A549 (cell line): Measurements from ENCODE around the gene USP32. TPM values are rescaled to one million over a fixed set of nuclear protein-coding genes. Genes with fewer than 3 reads are reported as not detected.

Experiments
- ATAC-seq, 2 experiments: fragments of 200-7000 bp in 1 of 2; fragments of >200 bp in 1 of 2; cut with Nextera tagmentation in 1 of 2; cut with Tn5 transposase in 1 of 2; 3 replicates each; pipeline versions ENCODE4 v1.8.0 to v1.9.1; 2018 to 2020; ENCODE audit warnings: mild to moderate bottlenecking in 1 of 2, moderate library complexity in 1 of 2
- CTCF ChIA-PET: fragments of 300-600 bp; sonication (Branson Sonifier 250); formaldehyde crosslinking; extraction: SDS; loops from one replicate; lab custom pipeline; 2021; ENCODE audit warnings: antibody characterized with exemption, inconsistent platforms; lab: Yijun Ruan, JAX
- POLR2A ChIA-PET: fragments of 350-600 bp; formaldehyde crosslinking; extraction: SDS; loops from one replicate; lab custom pipeline; 2021; ENCODE audit warnings: antibody characterized with exemption, inconsistent platforms; lab: Yijun Ruan, JAX
- DNase-seq, 2 experiments: peaks; one replicate each; pipeline versions ENCODE4 v3.0.0 to v3.0.0-alpha.2; 2011 to 2016; ENCODE audit warnings: low read depth in 1 of 2, low spot score in 1 of 2
- FAIRE-seq: peaks from 2 replicates; lab custom pipeline; 2011; peaks lifted over from hg19 to GRCh38; lab: Jason Lieb, UNC
- H3K27ac ChIP-seq, 2 experiments: fragments of >200 bp; sonication (Bioruptor Twin); formaldehyde crosslinking; 3 replicates each; pipeline ENCODE4 v1.5.1; 2016 to 2017
- H3K4me1 ChIP-seq: fragments of >200 bp; sonication (Bioruptor Twin); formaldehyde crosslinking; 3 replicates; pipeline ENCODE4 v1.6.1; 2016
- H3K4me2 ChIP-seq: fragments of >200 bp; sonication (Bioruptor Twin); formaldehyde crosslinking; 3 replicates; pipeline ENCODE4 v1.6.1; 2016
- H3K4me3 ChIP-seq: fragments of >200 bp; sonication (Bioruptor Twin); formaldehyde crosslinking; 3 replicates; pipeline ENCODE4 v1.5.1; 2016
- H3K9me3 ChIP-seq: fragments of >200 bp; sonication (Bioruptor Twin); formaldehyde crosslinking; 3 replicates; pipeline ENCODE4 v1.6.1; 2016
- CBX8 ChIP-seq: fragments of 200-600 bp; sonication (generic); IDR thresholded peaks from 2 replicates; pipeline ENCODE4 v1.6.1; 2016
- EHF ChIP-seq: fragments of 250-450 bp; sonication (Bioruptor Pico); IDR thresholded peaks from 2 replicates; pipeline ENCODE4 v1.5.0; 2020; ENCODE audit warnings: mild to moderate bottlenecking
- FOSL2 ChIP-seq, 2 experiments: fragments of 450-650 bp in 1 of 2; fragments of >200 bp in 1 of 2; sonication (Bioruptor Twin) in 1 of 2; formaldehyde crosslinking; IDR thresholded peaks; 2 replicates each; pipeline versions ENCODE4 v1.5.0 to v1.6.1; 2016 to 2020; ENCODE audit warnings: mild to moderate bottlenecking in 1 of 2, moderate library complexity in 1 of 2
- GATA3 ChIP-seq: IDR thresholded peaks from 2 replicates; pipeline ENCODE4 v1.6.1; 2012; ENCODE audit warnings: borderline replicate concordance
- HDAC2 ChIP-seq: fragments of 200-600 bp; sonication (generic); IDR thresholded peaks from 2 replicates; pipeline ENCODE4 v1.6.1; 2016
- HOXB13 ChIP-seq: fragments of 250-450 bp; sonication (Bioruptor Pico); IDR thresholded peaks from 2 replicates; pipeline ENCODE4 v1.5.0; 2020; ENCODE audit warnings: low read depth, mild to moderate bottlenecking, moderate library complexity
- HOXB5 ChIP-seq: fragments of 250-450 bp; sonication (Bioruptor Pico); IDR thresholded peaks from 2 replicates; pipeline ENCODE4 v1.5.0; 2020; ENCODE audit warnings: mild to moderate bottlenecking, moderate library complexity
- JUN ChIP-seq, 2 experiments: fragments of >200 bp; sonication (Bioruptor Twin); formaldehyde crosslinking; IDR thresholded peaks; 2 replicates in 1 of 2; 3 replicates in 1 of 2; pipeline ENCODE4 v1.6.1; 2016 to 2017
- MAFK ChIP-seq: fragments of 450-650 bp; IDR thresholded peaks from 2 replicates; pipeline ENCODE4 v1.6.1; 2014; ENCODE audit not compliant: partially characterized antibody
- MAZ ChIP-seq: fragments of 150-350 bp; IDR thresholded peaks from 2 replicates; pipeline ENCODE4 v1.6.1; 2014; ENCODE audit warnings: antibody characterized with exemption, low read depth, low read length, borderline replicate concordance
- NR3C1 ChIP-seq: fragments of >200 bp; sonication (Bioruptor Twin); formaldehyde crosslinking; IDR thresholded peaks from 3 replicates; pipeline ENCODE4 v1.6.1; 2017
- RAD21 ChIP-seq, 2 experiments: fragments of >200 bp in 1 of 2; sonication (Bioruptor Twin) in 1 of 2; formaldehyde crosslinking in 1 of 2; IDR thresholded peaks in 1 of 2; conservative IDR thresholded peaks in 1 of 2; 2 replicates in 1 of 2; 3 replicates in 1 of 2; pipeline ENCODE4 v1.6.1; 2012 to 2018; ENCODE audit warnings: inconsistent platforms in 1 of 2
- TFCP2L1 ChIP-seq: fragments of 250-450 bp; sonication (Bioruptor Pico); IDR thresholded peaks from 2 replicates; pipeline ENCODE4 v1.5.0; 2021; ENCODE audit warnings: mild to moderate bottlenecking
- ZC3H11A ChIP-seq: fragments of 450-650 bp; IDR thresholded peaks from 2 replicates; pipeline ENCODE4 v1.6.1; 2014; ENCODE audit warnings: antibody characterized with exemption, mild to moderate bottlenecking
- ZFP36 ChIP-seq: fragments of 450-650 bp; IDR thresholded peaks from 2 replicates; pipeline ENCODE4 v1.6.1; 2014; ENCODE audit warnings: borderline replicate concordance; ENCODE audit not compliant: partially characterized antibody
- WGBS: methylation state at CpG from one replicate; pipeline ENCODE4 v1.1.6; 2017; ENCODE audit errors: missing lambda C conversion rate; 5-methylcytosine and 5-hydroxymethylcytosine counted together
- polyA plus RNA-seq, 4 experiments: library from polyadenylated mRNA; depleted of rRNA in 3 of 4; stranded (reverse); fragments of >200 nt; fragmentation: RNase III in 1 of 4; extraction: RNeasy Plus Mini Kit Qiagen cat#74134 plus additional on column Dnase treatment in 1 of 4; gene quantifications; 2 replicates in 3 of 4; 3 replicates in 1 of 4; pipeline ENCODE4 v1.2.3, GENCODE V29; 2011 to 2017
- TF ChIP-seq, protein P1 (sequence below): fragments of >200 bp; sonication (Bioruptor Twin); formaldehyde crosslinking; IDR thresholded peaks from 3 replicates; pipeline ENCODE4 v1.5.1; 2016
- TF ChIP-seq, protein P2 (sequence below): fragments of >200 bp; sonication (Bioruptor Twin); formaldehyde crosslinking; IDR thresholded peaks from 3 replicates; pipeline ENCODE4 v1.6.1; 2016
- TF ChIP-seq, protein P3 (sequence below): fragments of 250-450 bp; sonication (Bioruptor Pico); IDR thresholded peaks from 2 replicates; pipeline ENCODE4 v1.5.0; 2020; ENCODE audit warnings: low read depth, mild to moderate bottlenecking, moderate library complexity

The USP32 gene
- polyA plus RNA-seq, 2 of the 4 experiments (the other 2 are of a cell fraction), result 35.4 to 52.2 TPM

GRCh38 chr17:60284709-60285108, 107.2 kb downstream of the USP32 start (continued):
- TF ChIP-seq, protein P1, sequence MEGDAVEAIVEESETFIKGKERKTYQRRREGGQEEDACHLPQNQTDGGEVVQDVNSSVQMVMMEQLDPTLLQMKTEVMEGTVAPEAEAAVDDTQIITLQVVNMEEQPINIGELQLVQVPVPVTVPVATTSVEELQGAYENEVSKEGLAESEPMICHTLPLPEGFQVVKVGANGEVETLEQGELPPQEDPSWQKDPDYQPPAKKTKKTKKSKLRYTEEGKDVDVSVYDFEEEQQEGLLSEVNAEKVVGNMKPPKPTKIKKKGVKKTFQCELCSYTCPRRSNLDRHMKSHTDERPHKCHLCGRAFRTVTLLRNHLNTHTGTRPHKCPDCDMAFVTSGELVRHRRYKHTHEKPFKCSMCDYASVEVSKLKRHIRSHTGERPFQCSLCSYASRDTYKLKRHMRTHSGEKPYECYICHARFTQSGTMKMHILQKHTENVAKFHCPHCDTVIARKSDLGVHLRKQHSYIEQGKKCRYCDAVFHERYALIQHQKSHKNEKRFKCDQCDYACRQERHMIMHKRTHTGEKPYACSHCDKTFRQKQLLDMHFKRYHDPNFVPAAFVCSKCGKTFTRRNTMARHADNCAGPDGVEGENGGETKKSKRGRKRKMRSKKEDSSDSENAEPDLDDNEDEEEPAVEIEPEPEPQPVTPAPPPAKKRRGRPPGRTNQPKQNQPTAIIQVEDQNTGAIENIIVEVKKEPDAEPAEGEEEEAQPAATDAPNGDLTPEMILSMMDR, result no peak
- TF ChIP-seq, protein P2, sequence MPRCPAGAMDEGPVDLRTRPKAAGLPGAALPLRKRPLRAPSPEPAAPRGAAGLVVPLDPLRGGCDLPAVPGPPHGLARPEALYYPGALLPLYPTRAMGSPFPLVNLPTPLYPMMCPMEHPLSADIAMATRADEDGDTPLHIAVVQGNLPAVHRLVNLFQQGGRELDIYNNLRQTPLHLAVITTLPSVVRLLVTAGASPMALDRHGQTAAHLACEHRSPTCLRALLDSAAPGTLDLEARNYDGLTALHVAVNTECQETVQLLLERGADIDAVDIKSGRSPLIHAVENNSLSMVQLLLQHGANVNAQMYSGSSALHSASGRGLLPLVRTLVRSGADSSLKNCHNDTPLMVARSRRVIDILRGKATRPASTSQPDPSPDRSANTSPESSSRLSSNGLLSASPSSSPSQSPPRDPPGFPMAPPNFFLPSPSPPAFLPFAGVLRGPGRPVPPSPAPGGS, result no peak

GRCh38 chr17:60283816-60284215, 108.1 kb downstream of the USP32 start:
- no peak overlapping the region for H3K4me3 ChIP-seq
- TF ChIP-seq HOXB13 (no peak), JUN (IDR thresholded peaks at IDR 0.05) (no peak)
- H3K27ac ChIP-seq, result no peak overlapping the region
- 88% methylated on average over 3 of the region's 3 CpGs for WGBS
- FAIRE-seq, result no peak
- H3K9me3 ChIP-seq, result no peaks in the 10 kb centered on the region
- CTCF ChIA-PET, result no interaction called here
- no peak for ATAC-seq
- DNase-seq, result no peak
- POLR2A ChIA-PET, result no interaction called here
- no peak overlapping the region for H3K4me2 ChIP-seq
- 0 out of 3 replicates have a peak, but pooled peaks cover 3% of the 10 kb centered on the region for H3K4me1 ChIP-seq

GRCh38 chr17:60280673-60281072, 111.3 kb downstream of the USP32 start:
- Histone ChIP-seq H3K4me2 (no peak overlapping the region), H3K9me3 (no peaks in the 10 kb centered on the region), H3K4me3 (no peak overlapping the region), H3K4me1 (0 out of 3 replicates have a peak, but pooled peaks cover 3% of the 10 kb centered on the region), H3K27ac (no peak overlapping the region)
- ChIA-PET CTCF (no interaction called here), POLR2A (no interaction called here)
- no peak for ATAC-seq
- peak; percentile 1 for TF ChIP-seq MAFK
- no peak for TF ChIP-seq GATA3
- peak; percentile 7 for FAIRE-seq
- DNase-seq, result no peak

GRCh38 chr17:60278237-60278636, 113.7 kb downstream of the USP32 start:
- peak; percentile 32 for FAIRE-seq
- TF ChIP-seq CBX8 (no peak), ZFP36 (no peak), MAZ (no peak), GATA3 (no peak), EHF (no peak), MAFK (no peak), RAD21 (conservative IDR thresholded peaks at IDR 0.05 in 1 of 2, IDR thresholded peaks at IDR 0.05 in 1 of 2) (no peak), NR3C1 (no peak), ZC3H11A (no peak), HDAC2 (no peak), TFCP2L1 (CRISPR knock-in tag) (no peak), FOSL2 (IDR thresholded peaks at IDR 0.05) (no peak), FOSL2 (CRISPR knock-in tag; IDR thresholded peaks at IDR 0.05) (no peak), HOXB5 (CRISPR knock-in tag) (no peak)
- TF ChIP-seq, protein P3, sequence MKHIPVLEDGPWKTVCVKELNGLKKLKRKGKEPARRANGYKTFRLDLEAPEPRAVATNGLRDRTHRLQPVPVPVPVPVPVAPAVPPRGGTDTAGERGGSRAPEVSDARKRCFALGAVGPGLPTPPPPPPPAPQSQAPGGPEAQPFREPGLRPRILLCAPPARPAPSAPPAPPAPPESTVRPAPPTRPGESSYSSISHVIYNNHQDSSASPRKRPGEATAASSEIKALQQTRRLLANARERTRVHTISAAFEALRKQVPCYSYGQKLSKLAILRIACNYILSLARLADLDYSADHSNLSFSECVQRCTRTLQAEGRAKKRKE (CRISPR knock-in tag), result no peak
- TF ChIP-seq, all 56 proteins: peak for 0
- ChIA-PET POLR2A (no interaction called here), CTCF (interaction anchor here (0.5 to 0.7 kb wide), 3 partner anchors 26 to 143 kb away, joined by 3 to 4 read pairs (median 3); no protein-coding TSS in a partner anchor)
- 90% methylated on average over 2 of the region's 2 CpGs for WGBS
- DNase-seq (no peak), ATAC-seq (no peak)
- Histone ChIP-seq H3K4me1 (0 out of 3 replicates have a peak, but pooled peaks cover 3% of the 10 kb centered on the region), H3K4me3 (no peak overlapping the region), H3K4me2 (no peak overlapping the region), H3K27ac (no peak overlapping the region), H3K9me3 (no peaks in the 10 kb centered on the region)
